Uterus (tissue), 4 donors: ENCODE measurements around the gene IFITM5. TPM values are rescaled to one million over a fixed set of nuclear protein-coding genes. Genes with fewer than 3 reads are reported as not detected.
"Not testable (repeated sequence)": the region's sequence is repeated elsewhere in the genome, so short reads cannot be mapped to it uniquely, and the experiment has no call there.

ENCODE experiments used
- DNase-seq, 2 donors: peaks; one replicate each; pipeline ENCODE4 v3.0.0-alpha.2; 2019 to 2020
- H3K27ac ChIP-seq, 2 donors: fragments of 200-600 bp; sonication (generic); 1 replicate in 1 of 2; 2 replicates in 1 of 2; pipeline ENCODE4 v1.5.1; 2016 to 2018
- H3K27me3 ChIP-seq, 2 donors: fragments of 200-600 bp; sonication (generic); one replicate each; pipeline ENCODE4 v1.5.1; 2018 to 2019; ENCODE audit warnings: control low read depth in 1 of 2
- H3K36me3 ChIP-seq, 2 donors: fragments of 200-600 bp; sonication (generic); one replicate each; pipeline ENCODE4 v1.5.1; 2019; ENCODE audit warnings: control low read depth in 1 of 2
- H3K4me1 ChIP-seq, 2 donors: fragments of 200-600 bp; sonication (generic); one replicate each; pipeline ENCODE4 v1.5.1; 2018 to 2019; ENCODE audit warnings: control low read depth in 1 of 2
- H3K4me3 ChIP-seq, 2 donors: fragments of 200-600 bp; sonication (generic); 1 replicate in 1 of 2; 2 replicates in 1 of 2; pipeline ENCODE4 v1.5.1; 2018 to 2019; ENCODE audit warnings: mild to moderate bottlenecking in 1 of 2
- H3K9me3 ChIP-seq, 2 donors: fragments of 200-600 bp; sonication (generic); one replicate each; pipeline ENCODE4 v1.5.1; 2019; ENCODE audit warnings: control low read depth in 1 of 2
- CTCF ChIP-seq, 4 experiments: fragments of 200-600 bp in 2 of 4; fragments of 450-650 bp in 2 of 4; sonication (generic) in 2 of 4; IDR thresholded peaks; one replicate each; pipeline ENCODE4 v1.5.1; 2016 to 2019; ENCODE audit warnings: antibody characterized with exemption in 4 of 4, mild to moderate bottlenecking in 2 of 4, moderate library complexity in 1 of 4
- POLR2A ChIP-seq, 2 donors: fragments of 450-650 bp; IDR thresholded peaks; one replicate each; pipeline ENCODE4 v1.6.1; 2016; ENCODE audit warnings: antibody characterized with exemption in 2 of 2, mild to moderate bottlenecking in 1 of 2, moderate library complexity in 1 of 2
- intact Hi-C: fragments of 100-400 bp; cut with DNase I; formaldehyde crosslinking; loops from one replicate; pipeline ENCODE4 v1.15.1; 2023; ENCODE audit warnings: low total_unique reads
- total RNA-seq, 4 donors: library from RNA; depleted of rRNA in 3 of 4; stranded (reverse); fragments of >200 nt in 3 of 4; gene quantifications; one replicate each; pipeline versions ENCODE4 v1.1.0 to v1.2.4, GENCODE V29; 2014 to 2023
- donor health status: DM: yes; HTN: yes; CAD: no.

IFITM5 gene
- total RNA-seq, 4 donors from 2014 or later = not detected

- H3K27me3 ChIP-seq, H3K4me1 ChIP-seq, H3K9me3 ChIP-seq, H3K36me3 ChIP-seq, intact Hi-C loops: not testable (repeated sequence)
- peak; percentile 81 to 86 for DNase-seq
- TF ChIP-seq CTCF (IDR thresholded peaks at IDR 0.05) (peak in 2 of 4 experiments; percentile 12 to 32), POLR2A (IDR thresholded peaks at IDR 0.05) (peak; percentile 73)
- H3K4me3 ChIP-seq = peak within 1 kb of the TSS; percentile 44 to 52
- peak within 1 kb of the TSS; percentile 88 to 93 for H3K27ac ChIP-seq
Observed at GRCh38 chr11:307766-308708, 8.7 kb upstream of the IFITM5 start, which contains the start of gene IFITM2. Gene IFITM2, plus strand, starts transcription at chr11:307816. Its CDS starts 377 bp downstream, at chr11:308193.

GRCh38 chr11:306645-307371 lies 7.5 kb upstream of the IFITM5 start:
- TF ChIP-seq POLR2A (IDR thresholded peaks at IDR 0.05) = no peak
- TF ChIP-seq CTCF (IDR thresholded peaks at IDR 0.05) = no peak
- no peak for DNase-seq
- Histone ChIP-seq H3K4me3 (no peak overlapping the region), H3K9me3 (no peaks in the 10 kb centered on the region), H3K27me3 (no peaks in the 10 kb centered on the region), H3K27ac (peak overlapping the region; percentile 76 to 93), H3K36me3 (no peaks in the 10 kb centered on the region), H3K4me1 (no peaks in the 10 kb centered on the region)
- intact Hi-C loops = no loop called here

GRCh38 chr11:305844-306211 lies 6.5 kb upstream of the IFITM5 start:
- DNase-seq = no peak
- Histone ChIP-seq H3K27me3 (no peaks in the 10 kb centered on the region), H3K9me3 (no peaks in the 10 kb centered on the region), H3K27ac (peak overlapping the region in 1 of 2 donors; percentile 93), H3K36me3 (no peaks in the 10 kb centered on the region), H3K4me3 (no peak overlapping the region), H3K4me1 (no peaks in the 10 kb centered on the region)
- TF ChIP-seq CTCF (IDR thresholded peaks at IDR 0.05) = no peak
- intact Hi-C loops = no loop called here

- Histone ChIP-seq H3K9me3 (no peaks in the 10 kb centered on the region), H3K27me3 (no peaks in the 10 kb centered on the region), H3K36me3 (no peaks in the 10 kb centered on the region), H3K4me3 (no peak overlapping the region), H3K27ac (peak overlapping the region; percentile 18 to 93), H3K4me1 (no peaks in the 10 kb centered on the region)
- intact Hi-C loops = no loop called here
- peak; percentile 83 to 88 for DNase-seq
- no peak for TF ChIP-seq POLR2A (IDR thresholded peaks at IDR 0.05)
- TF ChIP-seq CTCF (IDR thresholded peaks at IDR 0.05) = peak; percentile 72 to 90 (median 82)
Observed at GRCh38 chr11:304915-305843, 5.9 kb upstream of the IFITM5 start.
